ENCODE data around the gene HRH3. TPM values are rescaled to one million over a fixed set of nuclear protein-coding genes. Genes with fewer than 3 reads are reported as not detected.
A peak's percentile ranks its signal among the peaks of the same experiment; 100 is the strongest.

Gene HRH3
- total RNA-seq, 1 donor from 2014 or later, result 0.09 TPM

DNA sequence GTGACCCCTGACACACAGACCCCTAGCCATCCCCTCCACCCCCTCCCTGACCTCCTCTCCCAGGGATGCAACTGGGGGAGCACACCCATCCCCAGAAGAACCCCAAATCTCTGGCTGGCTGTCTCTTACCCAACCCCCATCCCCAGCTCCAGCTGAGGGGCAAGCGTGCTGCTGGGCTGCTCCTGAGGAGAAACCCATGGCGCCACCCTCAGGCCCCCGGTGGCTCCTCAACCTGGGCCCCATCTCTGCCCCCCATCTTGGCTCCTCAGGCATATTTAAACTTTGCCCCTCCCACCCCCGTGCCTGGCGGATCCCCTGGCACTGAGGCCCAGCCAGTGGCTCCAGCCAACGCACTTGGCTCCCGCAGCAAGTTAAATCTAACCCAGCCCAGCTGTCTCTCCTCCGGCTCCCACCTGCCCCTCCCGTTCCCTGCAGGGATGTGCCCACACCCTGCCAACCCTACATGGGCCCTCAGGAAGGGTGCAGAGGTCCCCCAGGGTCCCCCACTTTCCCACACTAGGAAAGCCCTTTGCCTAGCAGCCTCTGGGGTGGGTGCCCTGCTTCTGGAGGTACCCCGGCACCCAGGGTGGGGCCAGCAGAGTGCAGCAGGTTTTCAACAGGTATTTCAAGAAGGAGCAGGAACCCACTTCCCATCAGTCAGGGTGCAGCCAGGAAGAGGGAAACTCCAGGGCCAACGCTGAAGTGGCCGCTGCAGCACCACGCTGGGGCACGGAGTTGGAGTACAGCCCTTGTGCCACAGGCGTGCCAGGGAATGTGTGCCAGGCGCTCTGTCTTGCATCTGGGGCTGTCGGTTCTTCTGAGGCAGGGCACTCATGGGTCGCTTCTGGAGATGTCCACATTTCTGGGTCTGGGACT, 12.9 kb upstream of the HRH3 start:
- Histone ChIP-seq H3F3A (ENCODE audit: low read depth) (peaks cover 18% of the 10 kb centered on the region), H3K4me2 (no peak overlapping the region), H3K4me1 (peaks cover 20% of the 10 kb centered on the region), H3K9ac (no peak overlapping the region), H4K20me1 (ENCODE audit: low read depth) (no peaks in the 10 kb centered on the region), H3K9me3 (ENCODE audit: low read depth) (no peaks in the 10 kb centered on the region), H3K36me3 (no peaks in the 10 kb centered on the region), H3K27ac (no peak overlapping the region), H3K79me2 (ENCODE audit: low read depth) (no peaks in the 10 kb centered on the region), H2AFZ (replicated peaks) (no peak overlapping the region), H3K27me3 (no peaks in the 10 kb centered on the region), H3K4me3 (no peak overlapping the region)
- Mint-ChIP-seq H3K27ac (peak overlapping the region; percentile 72), H3K4me1 (peaks cover 36% of the 10 kb centered on the region), H3K4me3 (no peak overlapping the region), H3K9me3 (no peaks in the 10 kb centered on the region), H3K27me3 (ENCODE audit: insufficient read depth, low read depth) (peaks cover 4% of the 10 kb centered on the region), H3K36me3 (no peaks in the 10 kb centered on the region)
- TF ChIP-seq EZH2phosphoT487 (IDR thresholded peaks at IDR 0.05), result no peak
- TF ChIP-seq EZH2 (IDR thresholded peaks at IDR 0.05), result no peak
- DNase-seq (ENCODE audit: low spot score), result no peak

DNA sequence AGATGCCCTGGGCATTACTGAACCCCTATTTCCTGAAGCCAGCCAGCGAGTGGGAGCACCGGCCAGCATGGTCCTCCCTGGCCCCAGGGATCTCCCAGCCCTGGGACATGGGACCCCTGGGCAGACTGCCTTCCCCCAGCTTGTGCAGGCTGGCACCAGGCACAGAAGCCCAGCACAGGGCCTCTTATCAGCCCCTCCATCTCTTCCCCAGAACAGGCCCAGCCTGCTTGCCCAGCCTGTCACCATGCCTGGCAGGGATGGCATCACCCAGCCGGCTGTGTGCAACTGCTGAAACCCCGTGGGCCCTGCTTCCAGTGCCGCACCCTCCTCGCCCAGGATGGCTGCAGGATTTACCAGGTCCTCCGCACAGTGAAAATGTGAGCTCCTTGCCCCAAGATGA, 12.1 kb upstream of the HRH3 start:
- no peaks in the 10 kb centered on the region for H3K79me2 ChIP-seq (ENCODE audit: low read depth)
- H3K27ac ChIP-seq, result no peak overlapping the region
- no peak overlapping the region for H2AFZ ChIP-seq (replicated peaks)
- Mint-ChIP-seq H3K4me3 (no peak overlapping the region), H3K4me1 (peaks cover 28% of the 10 kb centered on the region), H3K27ac (no peak overlapping the region), H3K27me3 (ENCODE audit: insufficient read depth, low read depth) (peaks cover 4% of the 10 kb centered on the region), H3K9me3 (no peaks in the 10 kb centered on the region), H3K36me3 (no peaks in the 10 kb centered on the region)
- no peak for TF ChIP-seq EZH2phosphoT487 (IDR thresholded peaks at IDR 0.05)
- TF ChIP-seq, protein P1, sequence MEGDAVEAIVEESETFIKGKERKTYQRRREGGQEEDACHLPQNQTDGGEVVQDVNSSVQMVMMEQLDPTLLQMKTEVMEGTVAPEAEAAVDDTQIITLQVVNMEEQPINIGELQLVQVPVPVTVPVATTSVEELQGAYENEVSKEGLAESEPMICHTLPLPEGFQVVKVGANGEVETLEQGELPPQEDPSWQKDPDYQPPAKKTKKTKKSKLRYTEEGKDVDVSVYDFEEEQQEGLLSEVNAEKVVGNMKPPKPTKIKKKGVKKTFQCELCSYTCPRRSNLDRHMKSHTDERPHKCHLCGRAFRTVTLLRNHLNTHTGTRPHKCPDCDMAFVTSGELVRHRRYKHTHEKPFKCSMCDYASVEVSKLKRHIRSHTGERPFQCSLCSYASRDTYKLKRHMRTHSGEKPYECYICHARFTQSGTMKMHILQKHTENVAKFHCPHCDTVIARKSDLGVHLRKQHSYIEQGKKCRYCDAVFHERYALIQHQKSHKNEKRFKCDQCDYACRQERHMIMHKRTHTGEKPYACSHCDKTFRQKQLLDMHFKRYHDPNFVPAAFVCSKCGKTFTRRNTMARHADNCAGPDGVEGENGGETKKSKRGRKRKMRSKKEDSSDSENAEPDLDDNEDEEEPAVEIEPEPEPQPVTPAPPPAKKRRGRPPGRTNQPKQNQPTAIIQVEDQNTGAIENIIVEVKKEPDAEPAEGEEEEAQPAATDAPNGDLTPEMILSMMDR (IDR thresholded peaks at IDR 0.05), result no peak
- no peak for TF ChIP-seq EZH2 (IDR thresholded peaks at IDR 0.05)
- no peaks in the 10 kb centered on the region for H3K27me3 ChIP-seq
- H3K4me2 ChIP-seq, result no peak overlapping the region
- H3K36me3 ChIP-seq, result no peaks in the 10 kb centered on the region
- H3K9ac ChIP-seq, result no peak overlapping the region
- DNase-seq (ENCODE audit: low spot score), result no peak
- H3K4me1 ChIP-seq, result peaks cover 16% of the 10 kb centered on the region
- H3K4me3 ChIP-seq, result no peak overlapping the region
- no peaks in the 10 kb centered on the region for H4K20me1 ChIP-seq (ENCODE audit: low read depth)
- H3K9me3 ChIP-seq (ENCODE audit: low read depth), result no peaks in the 10 kb centered on the region
- H3F3A ChIP-seq (ENCODE audit: low read depth), result peaks cover 13% of the 10 kb centered on the region

DNA sequence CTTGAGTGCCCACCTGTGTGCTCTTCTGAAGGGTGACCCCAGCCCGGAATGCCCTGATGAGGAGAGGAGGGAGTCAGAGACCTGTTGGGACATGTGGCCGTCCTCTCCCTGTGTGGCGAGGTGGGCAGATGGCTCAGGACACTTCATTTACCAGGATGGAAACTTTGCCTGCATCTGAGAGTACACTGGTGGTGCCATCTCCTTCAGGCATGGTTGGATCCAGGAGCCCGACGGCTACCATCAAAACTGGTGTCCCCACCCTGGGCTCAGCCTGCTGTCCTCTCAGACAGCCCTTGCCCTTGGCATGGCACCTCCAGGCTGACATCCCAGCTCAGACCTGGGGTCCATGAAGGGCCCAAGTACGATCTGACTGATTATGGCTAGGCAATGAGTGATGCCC, 11.2 kb upstream of the HRH3 start:
- no peak for DNase-seq (ENCODE audit: low spot score)
- Mint-ChIP-seq H3K36me3 (no peaks in the 10 kb centered on the region), H3K27ac (no peak overlapping the region), H3K9me3 (no peaks in the 10 kb centered on the region), H3K4me1 (peaks cover 21% of the 10 kb centered on the region), H3K27me3 (ENCODE audit: insufficient read depth, low read depth) (peaks cover 4% of the 10 kb centered on the region), H3K4me3 (no peak overlapping the region)
- Histone ChIP-seq H3K9ac (no peak overlapping the region), H3F3A (ENCODE audit: low read depth) (peaks cover 8% of the 10 kb centered on the region), H3K4me1 (peaks cover 9% of the 10 kb centered on the region), H3K27ac (no peak overlapping the region), H3K9me3 (ENCODE audit: low read depth) (no peaks in the 10 kb centered on the region), H3K4me3 (no peak overlapping the region), H3K79me2 (ENCODE audit: low read depth) (no peaks in the 10 kb centered on the region), H3K27me3 (peaks cover 2% of the 10 kb centered on the region), H2AFZ (replicated peaks) (no peak overlapping the region), H3K36me3 (no peaks in the 10 kb centered on the region), H3K4me2 (no peak overlapping the region), H4K20me1 (ENCODE audit: low read depth) (no peaks in the 10 kb centered on the region)
- no peak for TF ChIP-seq EZH2phosphoT487 (IDR thresholded peaks at IDR 0.05)
- TF ChIP-seq, protein P1 (IDR thresholded peaks at IDR 0.05), result no peak
- TF ChIP-seq EZH2 (IDR thresholded peaks at IDR 0.05), result no peak

DNA sequence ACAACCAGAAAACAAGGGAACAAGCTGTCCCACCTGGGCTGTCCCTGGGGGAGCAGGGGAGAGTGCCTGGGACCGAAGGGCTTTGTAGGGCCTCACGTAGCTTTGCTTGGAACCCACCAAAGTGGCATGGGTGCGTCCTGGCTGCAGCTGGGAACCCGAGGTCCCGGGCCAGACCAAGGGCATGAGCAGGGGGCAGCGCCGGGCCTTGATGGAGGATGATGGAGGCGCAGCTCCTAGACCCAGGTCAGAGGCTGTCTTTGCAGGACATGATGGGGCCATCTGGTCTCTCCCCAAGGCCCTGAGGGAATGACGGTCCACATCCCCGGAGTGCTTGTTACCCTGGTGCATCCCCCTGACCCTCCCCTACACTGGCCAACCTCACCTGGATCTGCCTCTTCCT, 10.6 kb upstream of the HRH3 start:
- Histone ChIP-seq H3K4me1 (peaks cover 5% of the 10 kb centered on the region), H2AFZ (replicated peaks) (no peak overlapping the region), H3K4me2 (no peak overlapping the region), H3K79me2 (ENCODE audit: low read depth) (no peaks in the 10 kb centered on the region), H3K4me3 (no peak overlapping the region), H3K9ac (no peak overlapping the region), H3K9me3 (ENCODE audit: low read depth) (no peaks in the 10 kb centered on the region), H3K27me3 (peaks cover 8% of the 10 kb centered on the region), H3F3A (ENCODE audit: low read depth) (peaks cover 8% of the 10 kb centered on the region), H3K36me3 (no peaks in the 10 kb centered on the region), H3K27ac (no peak overlapping the region), H4K20me1 (ENCODE audit: low read depth) (no peaks in the 10 kb centered on the region)
- DNase-seq (ENCODE audit: low spot score), result no peak
- H3K4me1 Mint-ChIP-seq, result peaks cover 15% of the 10 kb centered on the region
- no peak overlapping the region for H3K4me3 Mint-ChIP-seq
- TF ChIP-seq EZH2phosphoT487 (IDR thresholded peaks at IDR 0.05), result no peak
- TF ChIP-seq, protein P1 (IDR thresholded peaks at IDR 0.05), result no peak
- no peak for TF ChIP-seq EZH2 (IDR thresholded peaks at IDR 0.05)
- H3K27me3 Mint-ChIP-seq (ENCODE audit: insufficient read depth, low read depth), result peaks cover 5% of the 10 kb centered on the region
- H3K9me3 Mint-ChIP-seq, result no peaks in the 10 kb centered on the region
- no peak overlapping the region for H3K27ac Mint-ChIP-seq
- no peaks in the 10 kb centered on the region for H3K36me3 Mint-ChIP-seq
